ENCODE results near the gene DMC1.
"Not testable (repeated sequence)": the region's sequence is repeated elsewhere in the genome, so short reads cannot be mapped to it uniquely, and the experiment has no call there.

The DMC1 gene

DNA sequence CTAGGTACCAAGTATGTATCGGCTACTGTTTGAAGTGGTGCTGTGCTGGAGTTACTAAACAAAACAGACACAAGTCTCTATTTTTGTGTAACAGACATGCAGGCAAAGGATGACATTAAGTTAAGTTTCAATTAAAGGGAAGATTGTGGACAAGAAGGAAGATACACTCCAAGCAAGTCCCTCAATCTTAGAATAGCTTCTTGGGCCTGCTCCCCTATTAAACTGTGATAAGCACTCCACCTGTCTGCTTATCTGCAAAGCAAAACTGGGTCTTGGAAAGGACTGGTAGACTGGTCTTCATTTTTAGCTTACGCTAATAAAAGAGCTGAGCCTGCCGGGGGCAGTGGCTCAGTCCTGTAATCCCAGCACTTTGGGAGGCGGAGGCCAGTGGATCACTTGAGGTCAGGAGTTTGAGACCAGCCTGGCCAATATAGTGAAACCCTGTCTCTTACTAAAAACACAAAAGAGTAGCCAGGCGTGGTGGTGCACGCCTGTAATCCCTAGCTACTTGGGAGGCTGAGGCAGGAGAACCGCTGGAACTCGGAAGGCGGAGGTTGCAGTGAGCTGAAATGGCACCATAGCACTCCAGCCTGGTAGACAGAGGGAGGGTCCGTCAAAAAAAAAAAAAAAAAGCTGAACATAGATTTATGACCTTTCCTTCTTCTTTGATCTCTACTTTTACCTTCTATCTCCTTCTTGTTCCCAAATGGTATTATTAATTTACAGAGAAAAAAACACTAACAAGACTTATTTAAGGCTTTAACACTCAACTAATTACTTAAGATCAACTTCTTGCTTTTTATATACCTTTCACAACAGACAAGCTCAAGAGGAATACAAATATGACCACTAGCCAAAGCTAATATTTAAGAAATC is 67.9 kb downstream of the DMC1 start:
- no peak for DNase-seq (ENCODE audit: low spot score)

GRCh38 chr22:38497869-38498268 is 72.1 kb downstream of the DMC1 start:
- DNase-seq (ENCODE audit: low spot score): no peak

DNA sequence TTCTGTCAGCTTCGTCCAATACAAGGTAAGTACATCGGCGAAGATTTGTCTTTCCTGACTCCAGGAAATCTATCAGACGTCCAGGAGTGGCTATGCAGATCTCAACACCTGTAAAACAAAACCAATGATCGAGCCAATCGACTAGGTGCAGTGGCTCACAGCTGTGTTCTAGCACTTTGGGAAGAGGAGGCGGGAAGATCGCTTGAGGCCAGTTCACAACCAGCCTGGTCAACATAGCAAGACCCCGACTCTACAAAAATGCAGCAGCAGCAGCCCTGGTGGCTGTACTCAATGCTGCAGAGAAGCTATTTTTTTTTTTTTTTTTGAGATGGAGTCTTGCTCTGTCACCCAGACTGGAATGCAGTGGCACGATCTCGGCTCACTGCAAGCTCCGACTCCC is 75.0 kb downstream of the DMC1 start:
- DNase-seq (ENCODE audit: low spot score): no peak

GRCh38 chr22:38494498-38494897 is 75.5 kb downstream of the DMC1 start:
- no peak for DNase-seq (ENCODE audit: low spot score)

DNA sequence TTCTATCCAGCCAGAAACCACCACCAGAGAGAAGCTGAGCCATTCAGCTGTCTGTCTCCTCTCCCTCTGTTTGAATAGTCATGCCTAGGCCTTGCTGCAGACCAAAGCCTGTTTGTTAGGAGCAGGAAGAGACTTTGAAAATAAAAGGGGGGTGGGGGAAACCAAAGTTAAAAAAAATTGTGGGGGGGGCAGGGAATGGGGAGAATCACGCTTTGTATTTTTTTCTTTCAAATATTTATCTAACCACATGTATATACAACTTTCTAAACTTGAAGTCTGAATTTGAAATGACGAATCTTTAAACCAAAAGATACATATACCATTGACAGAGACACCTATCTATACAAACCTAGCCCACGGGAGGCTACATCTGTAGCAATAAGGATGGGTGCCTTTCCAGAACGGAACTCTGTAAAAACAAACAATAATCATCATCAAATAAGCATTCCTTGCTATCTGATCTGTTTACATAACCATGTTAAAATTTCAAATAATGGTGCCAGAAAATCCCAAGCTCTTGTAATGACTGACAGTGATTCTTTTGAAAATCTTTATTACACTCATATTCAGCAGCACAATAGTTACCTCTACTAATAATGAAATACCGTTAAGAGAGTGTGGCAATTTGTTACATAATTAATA is 78.2 kb downstream of the DMC1 start:
- no peak for DNase-seq (ENCODE audit: low spot score)

DNA sequence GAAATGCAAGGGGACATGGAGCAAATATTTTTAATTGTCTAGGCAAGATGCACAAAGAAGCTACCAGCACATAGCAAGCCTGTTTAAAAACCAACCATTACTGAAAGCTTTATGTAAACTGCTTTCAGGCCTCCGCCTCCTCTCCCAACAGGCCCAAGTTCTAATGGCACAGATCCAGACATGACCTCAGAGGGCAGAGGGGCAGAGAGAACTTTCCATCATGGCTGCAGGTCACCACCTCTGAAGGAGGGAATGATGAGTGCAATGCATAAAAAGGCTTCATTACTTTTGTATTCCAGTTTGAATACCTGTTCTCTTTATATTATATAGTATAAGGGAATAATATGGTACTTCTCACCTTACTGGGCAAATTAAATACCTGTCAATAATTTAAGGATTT is 79.1 kb downstream of the DMC1 start:
- no peak for DNase-seq (ENCODE audit: low spot score)

- DNase-seq (ENCODE audit: low spot score): no peak
Measured at GRCh38 chr22:38490475-38490874, 79.5 kb downstream of the DMC1 start.

DNA sequence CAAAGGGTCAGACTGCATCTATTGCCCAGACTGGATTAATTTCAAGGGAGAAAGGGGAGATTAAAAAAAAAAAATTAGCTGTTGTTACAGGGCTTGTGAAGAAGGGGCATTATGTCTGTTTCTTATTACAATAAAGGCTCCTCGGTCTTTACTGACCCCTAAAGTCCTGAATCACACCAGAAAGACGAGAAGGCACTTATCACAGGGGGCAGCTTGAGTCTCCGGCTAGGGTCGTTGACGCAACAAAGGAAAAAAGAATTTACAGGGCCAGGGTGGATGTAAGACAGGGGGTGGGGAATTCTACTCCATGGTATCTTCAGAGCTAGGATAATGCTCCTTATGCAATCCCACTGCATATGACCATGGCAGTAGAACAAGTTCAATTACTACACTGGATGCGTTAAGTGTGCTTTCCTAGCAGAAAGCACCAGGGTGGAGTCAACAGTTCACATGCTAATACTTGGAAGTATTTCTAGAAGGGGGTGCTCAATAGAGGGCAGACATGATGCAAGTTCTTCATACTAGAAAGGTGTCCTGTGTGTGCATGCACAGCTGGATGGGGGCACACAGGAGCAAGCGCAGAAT is 80.3 kb downstream of the DMC1 start:
- no peak for DNase-seq (ENCODE audit: low spot score)

- DNase-seq (ENCODE audit: low spot score): no peak
Measured at GRCh38 chr22:38489142-38489541, 80.8 kb downstream of the DMC1 start.

GRCh38 chr22:38487946-38488345 is 82.0 kb downstream of the DMC1 start:
- no peak for DNase-seq (ENCODE audit: low spot score)

GRCh38 chr22:38485783-38486182 is 84.2 kb downstream of the DMC1 start:
- DNase-seq (ENCODE audit: low spot score): no peak

DNA sequence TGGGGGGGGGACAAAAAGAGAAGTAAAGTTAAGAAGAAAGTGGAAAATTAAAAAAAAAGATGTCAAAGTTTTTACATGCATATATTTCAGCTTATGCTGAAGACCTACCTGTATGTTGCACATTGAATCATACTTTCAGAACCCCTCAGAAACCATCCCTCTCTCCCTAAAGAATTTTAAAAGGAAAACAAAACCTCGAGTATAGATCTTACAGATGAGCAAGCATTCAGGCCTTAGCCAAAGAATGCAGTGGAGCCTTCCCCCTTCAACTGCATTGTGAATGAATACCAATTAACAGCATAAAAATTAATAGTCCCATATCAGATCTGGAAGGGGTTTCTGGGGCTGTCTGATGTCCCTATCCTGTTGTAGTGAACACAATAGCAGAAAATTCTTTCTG is 85.7 kb downstream of the DMC1 start:
- DNase-seq (ENCODE audit: low spot score): no peak

DNA sequence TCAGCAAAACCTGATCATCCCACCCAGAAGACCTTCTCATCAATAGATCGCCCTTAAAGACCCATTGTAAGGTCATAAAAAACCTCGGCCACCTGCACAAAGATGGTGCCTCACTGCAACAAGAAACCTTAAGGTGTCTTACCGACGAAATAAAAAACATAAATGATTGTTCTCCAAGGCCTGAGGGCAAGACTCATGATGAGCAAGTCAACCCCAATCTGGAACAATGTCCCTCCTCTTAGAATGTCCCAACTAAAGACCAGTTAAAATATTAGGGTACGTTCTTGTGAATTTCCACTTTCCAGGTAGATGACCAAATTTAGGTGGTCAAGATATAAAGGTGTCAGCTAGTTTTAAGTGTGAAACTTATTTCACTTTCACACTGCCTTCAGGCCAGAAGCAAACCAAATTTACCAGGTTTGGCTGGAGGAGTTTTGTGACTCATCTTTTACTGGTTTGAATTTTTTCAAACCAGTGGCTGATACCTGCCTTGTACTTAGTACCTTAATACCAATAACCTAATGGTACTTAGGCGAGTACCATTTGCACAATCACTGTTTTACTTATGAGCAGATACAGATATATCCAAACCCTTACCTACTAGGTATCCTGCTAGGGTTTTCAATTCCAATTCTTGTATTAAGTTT is 87.2 kb downstream of the DMC1 start:
- DNase-seq (ENCODE audit: low spot score): no peak

- DNase-seq (ENCODE audit: low spot score): no peak
Measured at GRCh38 chr22:38481871-38482332, 88.1 kb downstream of the DMC1 start.

GRCh38 chr22:38481162-38481870 is 88.7 kb downstream of the DMC1 start:
- DNase-seq (ENCODE audit: low spot score): no peak

DNA sequence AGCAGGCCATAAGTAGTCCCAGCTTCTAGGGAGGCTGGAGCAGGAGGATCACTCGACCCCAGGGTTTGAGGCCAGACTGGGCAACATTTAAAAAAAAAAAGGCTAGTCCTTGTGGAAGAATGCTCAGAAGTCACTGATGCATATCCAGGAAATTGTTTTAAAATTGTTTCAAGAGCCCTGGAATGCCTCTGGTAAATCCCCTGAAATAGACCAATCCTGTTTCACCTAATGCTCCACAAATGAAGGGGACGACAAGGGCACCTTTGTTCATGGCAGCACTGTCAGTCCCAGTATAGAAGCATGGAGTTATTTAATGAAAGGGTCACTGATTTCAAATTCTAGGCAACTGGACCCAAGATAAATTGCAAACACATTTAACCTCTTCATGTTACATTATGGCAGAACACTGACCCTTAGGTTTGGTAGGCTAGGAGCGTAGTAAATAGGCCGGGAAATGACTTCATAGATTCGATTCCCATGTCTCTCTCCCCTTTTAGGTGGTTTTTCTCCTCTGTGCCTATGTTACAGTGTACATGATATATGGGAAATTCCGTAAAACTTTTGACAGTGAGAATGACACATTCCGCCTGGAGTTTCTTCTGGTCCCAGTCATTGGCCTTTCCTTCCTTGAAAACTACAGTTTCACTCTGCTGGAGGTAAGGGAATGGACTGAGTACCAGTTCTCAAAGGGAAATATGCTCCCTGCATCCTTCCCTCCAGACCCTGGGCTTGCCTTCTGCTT is 90.7 kb downstream of the DMC1 start:
- DNase-seq (ENCODE audit: low spot score): peak; percentile 96

GRCh38 chr22:38477585-38477984 is 92.4 kb downstream of the DMC1 start:
- no peak for DNase-seq (ENCODE audit: low spot score)

DNA sequence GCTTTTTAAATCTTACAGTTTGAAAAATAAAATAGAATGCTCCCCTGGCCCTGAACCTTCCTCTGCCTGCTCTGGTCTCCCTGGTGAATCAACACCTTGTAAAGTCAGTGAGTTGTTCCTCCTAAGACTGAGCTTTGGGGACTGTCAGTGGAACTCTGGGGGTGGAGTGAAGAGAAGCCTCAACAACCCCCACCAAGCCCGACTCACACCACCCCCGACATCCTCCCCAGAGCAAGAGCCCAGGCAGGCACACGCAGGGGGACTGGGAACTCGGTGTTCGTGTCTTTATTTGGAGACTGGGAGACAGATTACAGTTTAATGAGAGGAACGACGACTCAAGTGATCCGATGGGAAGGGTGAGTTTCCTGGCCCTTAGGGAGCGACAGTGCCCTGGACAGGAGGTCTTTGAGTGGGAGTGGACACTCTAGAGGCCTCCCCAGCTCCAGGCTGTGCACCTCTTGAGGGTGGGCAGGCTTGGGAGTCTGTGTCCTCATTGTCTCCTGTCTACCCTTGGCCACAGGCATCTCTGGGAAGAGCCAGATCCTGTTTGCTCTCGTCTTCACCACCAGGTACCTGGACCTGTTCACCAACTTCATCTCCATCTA is 95.9 kb downstream of the DMC1 start:
- no peak for DNase-seq (ENCODE audit: low spot score)

GRCh38 chr22:38471237-38471636 is 98.7 kb downstream of the DMC1 start:
- no peak for DNase-seq (ENCODE audit: low spot score)

GRCh38 chr22:38470179-38470578 is 99.8 kb downstream of the DMC1 start:
- DNase-seq (ENCODE audit: low spot score): not testable (repeated sequence)

DNA sequence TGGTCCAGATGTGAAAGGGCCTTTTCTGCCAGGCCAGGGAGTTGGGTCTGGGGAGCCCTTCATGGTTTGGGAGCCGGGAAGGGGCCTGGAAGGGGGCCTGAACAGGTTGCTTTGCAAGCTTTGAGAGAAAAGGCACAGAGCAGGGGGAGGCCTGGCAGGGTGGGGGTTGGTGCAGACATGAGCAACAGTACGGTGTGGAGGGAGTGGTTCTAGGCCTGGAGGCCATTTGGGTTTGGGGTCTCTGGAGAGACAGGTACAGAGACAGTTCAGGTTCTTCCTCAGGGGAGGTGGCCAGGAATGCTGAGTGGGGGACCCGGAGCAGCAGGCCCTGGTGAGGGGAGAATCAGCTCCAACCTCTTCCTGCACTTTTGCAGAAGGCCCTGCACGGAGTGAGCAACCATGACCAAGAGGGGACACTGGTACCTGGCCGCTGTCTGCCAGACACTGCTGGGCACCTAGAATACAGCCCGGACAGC is 100.6 kb downstream of the DMC1 start:
- no peak for DNase-seq (ENCODE audit: low spot score)
